ENCODE data around the gene NBPF11.
"Not testable (repeated sequence)": the region's sequence is repeated elsewhere in the genome, so short reads cannot be mapped to it uniquely, and the experiment has no call there.

The NBPF11 gene, protein sequence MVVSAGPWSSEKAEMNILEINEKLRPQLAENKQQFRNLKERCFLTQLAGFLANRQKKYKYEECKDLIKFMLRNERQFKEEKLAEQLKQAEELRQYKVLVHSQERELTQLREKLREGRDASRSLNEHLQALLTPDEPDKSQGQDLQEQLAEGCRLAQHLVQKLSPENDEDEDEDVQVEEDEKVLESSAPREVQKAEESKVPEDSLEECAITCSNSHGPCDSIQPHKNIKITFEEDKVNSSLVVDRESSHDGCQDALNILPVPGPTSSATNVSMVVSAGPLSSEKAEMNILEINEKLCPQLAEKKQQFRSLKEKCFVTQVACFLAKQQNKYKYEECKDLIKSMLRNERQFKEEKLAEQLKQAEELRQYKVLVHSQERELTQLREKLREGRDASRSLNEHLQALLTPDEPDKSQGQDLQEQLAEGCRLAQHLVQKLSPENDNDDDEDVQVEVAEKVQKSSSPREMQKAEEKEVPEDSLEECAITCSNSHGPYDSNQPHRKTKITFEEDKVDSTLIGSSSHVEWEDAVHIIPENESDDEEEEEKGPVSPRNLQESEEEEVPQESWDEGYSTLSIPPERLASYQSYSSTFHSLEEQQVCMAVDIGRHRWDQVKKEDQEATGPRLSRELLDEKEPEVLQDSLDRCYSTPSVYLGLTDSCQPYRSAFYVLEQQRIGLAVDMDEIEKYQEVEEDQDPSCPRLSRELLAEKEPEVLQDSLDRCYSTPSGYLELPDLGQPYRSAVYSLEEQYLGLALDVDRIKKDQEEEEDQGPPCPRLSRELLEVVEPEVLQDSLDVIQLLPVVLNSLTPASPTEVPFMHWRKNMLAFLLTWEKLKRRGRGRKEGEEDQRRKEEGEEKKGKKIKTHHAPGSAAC

DNA sequence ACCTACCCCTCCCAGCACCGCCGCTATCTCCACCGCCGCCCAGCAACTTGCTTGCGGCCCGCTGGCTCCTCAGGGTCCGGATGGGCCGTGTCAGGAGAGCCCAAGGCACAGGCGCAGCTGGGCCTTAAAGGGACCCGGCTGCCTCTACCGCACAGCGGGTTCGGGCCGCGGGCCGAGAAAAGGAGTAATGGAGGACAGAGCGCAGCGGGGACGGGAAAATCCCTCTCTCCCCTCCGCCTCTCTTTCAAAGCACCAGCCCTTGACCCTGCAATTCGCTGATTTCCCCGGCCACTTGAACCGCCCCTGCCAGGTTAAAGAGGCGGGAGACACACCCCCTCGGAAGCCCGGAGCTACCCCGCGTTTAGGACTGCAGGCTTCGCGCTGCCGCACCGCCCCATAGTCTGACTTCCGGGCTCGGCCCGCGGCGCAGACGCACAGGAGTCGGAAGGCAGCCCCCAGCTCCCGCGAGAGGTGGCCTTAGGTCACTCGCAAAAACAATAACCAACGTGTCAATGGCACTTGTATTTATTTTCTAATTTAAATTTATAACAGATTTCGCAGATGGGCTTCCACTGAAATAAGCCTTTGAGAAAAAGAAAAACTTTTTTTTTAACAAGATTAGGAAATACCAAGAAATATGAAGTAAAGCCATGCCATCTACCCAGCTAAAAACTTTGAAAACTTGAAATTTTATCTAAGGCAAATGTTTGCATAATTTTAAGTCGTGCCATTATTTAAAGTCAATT lies at the start of gene NBPF11:
TSS of gene NBPF11 (minus strand) at position 371 of the 746 bp plus-strand sequence. CDS start 25,278 bp downstream, outside the sequence.
- peak; percentile 85 for DNase-seq

DNA sequence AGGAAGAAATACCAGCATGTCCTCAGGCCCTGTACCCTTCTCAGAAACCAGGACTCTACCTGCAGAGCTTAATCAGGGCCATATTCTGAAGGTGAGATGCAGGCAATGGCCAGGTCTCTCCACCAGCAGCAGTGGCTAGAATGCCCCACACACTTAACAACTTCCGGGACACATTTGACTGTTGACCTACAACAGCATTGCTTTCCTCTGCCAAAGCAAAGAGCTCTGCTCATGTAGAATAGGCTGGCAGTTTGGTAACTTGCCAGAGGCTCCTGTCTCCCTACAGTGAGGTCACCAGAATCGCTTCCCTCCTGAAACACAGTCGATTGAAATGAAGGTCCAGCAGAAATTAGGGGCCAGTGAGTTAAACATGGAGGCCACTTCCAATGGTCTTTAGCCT lies 45.3 kb upstream of the NBPF11 start:
- not testable (repeated sequence) for DNase-seq

DNA sequence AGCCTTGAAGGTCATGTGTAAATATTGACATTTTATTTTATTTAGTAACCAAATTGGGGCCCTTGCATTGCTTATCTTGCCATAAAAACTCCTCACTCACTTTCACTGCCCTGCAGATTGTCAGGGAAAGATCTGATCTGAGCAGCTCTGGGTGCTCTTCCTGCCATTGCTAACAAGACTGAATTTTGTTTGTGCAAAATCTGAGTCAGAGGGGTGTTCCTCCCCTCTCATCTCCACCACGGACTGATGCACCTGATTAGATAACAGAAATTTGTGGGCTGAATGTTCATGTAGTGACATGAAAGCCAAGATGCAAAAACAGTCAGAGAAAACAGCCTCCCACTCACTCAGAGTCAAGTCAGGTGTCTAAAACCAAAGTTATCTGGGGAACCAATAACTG lies 44.9 kb upstream of the NBPF11 start:
- DNase-seq: not testable (repeated sequence)

GRCh38 chr1:148195115-148195514 lies 43.0 kb upstream of the NBPF11 start:
- DNase-seq: not testable (repeated sequence)

- not testable (repeated sequence) for DNase-seq
Measured at GRCh38 chr1:148188768-148189167, 36.7 kb upstream of the NBPF11 start.

- not testable (repeated sequence) for DNase-seq
Measured at GRCh38 chr1:148178682-148179081, 26.6 kb upstream of the NBPF11 start.

DNA sequence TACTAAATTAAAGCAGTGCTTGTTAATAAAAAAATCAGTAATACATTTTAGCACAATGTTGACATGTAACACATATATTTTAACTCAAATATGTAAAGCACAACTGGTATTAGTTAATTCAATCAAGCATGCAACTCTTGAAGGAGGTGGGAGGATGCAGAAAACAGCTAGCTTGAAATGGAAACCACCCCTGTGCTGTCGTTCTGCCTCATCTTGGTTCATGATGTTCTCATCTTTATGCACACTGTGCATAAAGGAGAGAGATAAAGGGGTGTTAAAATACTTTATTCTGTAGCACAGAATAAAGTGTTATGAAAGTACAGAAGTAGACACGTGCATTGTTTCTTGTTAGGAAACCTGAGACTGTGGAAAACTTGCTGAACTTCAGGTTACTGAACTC lies 23.3 kb upstream of the NBPF11 start:
- DNase-seq: not testable (repeated sequence)

GRCh38 chr1:148171995-148172394 lies 19.9 kb upstream of the NBPF11 start:
- DNase-seq: not testable (repeated sequence)

GRCh38 chr1:148166558-148167492 lies 14.7 kb upstream of the NBPF11 start:
- peak; percentile 23 for DNase-seq

- DNase-seq: no peak
Measured at GRCh38 chr1:148162363-148162762, 10.3 kb upstream of the NBPF11 start.

- no peak for DNase-seq
Measured at GRCh38 chr1:148161053-148161901, 9.2 kb upstream of the NBPF11 start.

- no peak for DNase-seq
Measured at GRCh38 chr1:148160343-148161052, 8.4 kb upstream of the NBPF11 start.

GRCh38 chr1:148160048-148160342 lies 7.9 kb upstream of the NBPF11 start:
- DNase-seq: no peak

GRCh38 chr1:148158341-148159003 lies 6.4 kb upstream of the NBPF11 start:
- DNase-seq: no peak

DNA sequence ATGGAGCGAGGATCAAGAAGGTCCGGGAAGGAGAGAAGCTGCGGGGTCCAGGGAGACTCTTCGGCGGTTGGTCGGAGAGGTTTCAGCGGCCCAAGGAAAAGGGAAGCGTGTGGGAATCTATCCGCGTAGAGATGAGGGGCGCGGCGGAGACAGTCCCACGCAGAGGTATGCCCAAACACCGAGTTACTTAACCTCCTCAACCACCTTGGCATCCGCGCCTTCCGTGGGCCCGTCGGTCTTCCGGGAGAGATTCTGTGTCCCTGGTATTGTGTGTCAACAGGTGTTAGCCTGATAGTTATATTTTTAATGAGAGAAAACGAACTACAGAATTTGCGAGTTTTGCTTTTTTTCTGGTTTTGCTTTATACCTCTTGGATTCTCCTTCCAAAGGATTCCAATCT lies 5.7 kb upstream of the NBPF11 start:
- DNase-seq: not testable (repeated sequence)

- not testable (repeated sequence) for DNase-seq
Measured at GRCh38 chr1:148155494-148156275, 3.6 kb upstream of the NBPF11 start.

- not testable (repeated sequence) for DNase-seq
Measured at GRCh38 chr1:148152795-148153194, 714 bp upstream of the NBPF11 start.

GRCh38 chr1:148151371-148151819 lies 686 bp downstream of the NBPF11 start:
- peak; percentile 18 for DNase-seq

DNA sequence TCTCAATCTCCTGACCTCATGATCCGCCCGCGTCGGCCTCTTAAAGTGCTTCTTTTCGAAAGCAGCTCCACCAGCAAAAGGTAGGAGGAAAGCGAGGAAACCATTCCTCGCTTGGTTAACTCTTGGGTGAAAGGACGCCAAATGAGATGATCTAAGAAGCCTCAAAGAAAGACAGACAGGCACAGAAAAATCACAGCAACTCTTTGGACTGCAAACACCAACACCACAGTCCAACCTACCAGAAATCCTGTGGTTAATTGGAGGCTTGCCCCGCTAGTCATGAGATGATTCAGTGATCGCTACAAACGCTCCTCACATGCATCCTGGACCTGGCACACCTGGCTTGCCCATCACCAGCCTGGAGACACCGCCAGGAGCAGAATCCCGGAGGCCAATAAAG lies 1.1 kb downstream of the NBPF11 start:
- not testable (repeated sequence) for DNase-seq

All from suppressor macrophage treated with lipopolysaccharide for 4 hours (primary cell).